NCI-H146 treated with DMSO at 0.1 percent for 48 hours (cell line): ENCODE measurements around the gene TMEM114.
"Not testable (repeated sequence)": the region's sequence is repeated elsewhere in the genome, so short reads cannot be mapped to it uniquely, and the experiment has no call there.

Experiments used
- DNase-seq: peaks from one replicate; lab custom pipeline; 2025; ENCODE audit not compliant: unreplicated experiment; lab: John Stamatoyannopoulos, UW

TMEM114 gene

DNA sequence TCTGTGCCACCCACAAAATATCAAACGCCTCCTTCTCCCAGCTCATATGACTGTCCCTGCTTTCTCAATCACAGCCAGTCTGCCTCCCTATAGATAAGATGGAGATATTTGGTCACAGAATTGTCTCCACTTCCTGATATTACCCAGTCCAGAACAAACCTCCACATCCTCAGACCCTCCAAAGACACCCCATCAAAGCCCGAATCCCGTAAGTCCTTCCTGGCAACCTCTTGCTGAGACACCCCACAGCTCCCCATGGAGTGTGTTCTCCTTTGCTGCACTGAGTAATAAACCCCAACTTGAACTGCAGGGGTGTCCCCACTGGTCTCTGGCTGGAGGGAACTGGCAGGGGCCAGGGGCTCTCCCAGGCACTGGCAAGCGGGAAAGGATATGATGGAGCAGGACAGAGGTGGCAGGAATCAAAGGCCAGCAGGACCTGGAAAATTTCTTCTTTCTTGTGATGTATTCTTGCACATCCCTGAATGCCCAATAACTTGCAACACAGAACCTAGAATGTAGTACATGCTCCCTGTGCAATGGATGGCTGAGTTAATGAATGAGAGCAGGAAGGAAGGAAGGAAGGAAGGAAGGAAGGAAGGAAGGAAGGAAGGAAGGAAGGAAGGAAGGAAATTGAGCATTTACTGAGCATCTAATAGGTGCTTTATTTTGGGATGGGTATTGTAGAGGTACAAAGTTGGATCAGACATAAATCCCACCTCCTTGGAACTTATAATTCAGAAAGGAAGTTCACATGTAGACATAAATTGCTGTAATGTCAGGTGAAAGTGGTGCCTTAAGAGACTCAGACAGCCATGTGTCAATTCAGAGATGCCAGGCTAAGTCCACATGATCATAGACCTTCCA, 13.9 kb downstream of the TMEM114 start:
- DNase-seq, result no peak

DNA sequence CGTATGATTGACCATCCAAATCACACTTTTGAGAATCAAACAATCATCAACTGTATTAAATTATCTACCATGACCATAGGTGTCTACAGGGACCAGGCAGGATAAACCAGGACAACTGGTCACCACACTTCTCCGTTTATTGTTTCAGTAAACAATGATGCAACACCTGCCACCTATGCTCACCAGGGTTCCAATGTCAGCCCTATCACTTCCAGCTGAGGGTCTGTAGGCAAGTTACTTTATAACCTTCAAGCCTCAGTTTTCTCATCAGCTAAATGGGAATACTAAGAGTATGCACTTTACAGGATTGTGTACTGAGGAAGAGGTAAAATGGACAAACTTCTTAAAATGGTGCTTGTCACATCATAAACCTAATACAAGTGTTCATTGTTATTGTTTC, 14.9 kb downstream of the TMEM114 start:
- no peak for DNase-seq

DNA sequence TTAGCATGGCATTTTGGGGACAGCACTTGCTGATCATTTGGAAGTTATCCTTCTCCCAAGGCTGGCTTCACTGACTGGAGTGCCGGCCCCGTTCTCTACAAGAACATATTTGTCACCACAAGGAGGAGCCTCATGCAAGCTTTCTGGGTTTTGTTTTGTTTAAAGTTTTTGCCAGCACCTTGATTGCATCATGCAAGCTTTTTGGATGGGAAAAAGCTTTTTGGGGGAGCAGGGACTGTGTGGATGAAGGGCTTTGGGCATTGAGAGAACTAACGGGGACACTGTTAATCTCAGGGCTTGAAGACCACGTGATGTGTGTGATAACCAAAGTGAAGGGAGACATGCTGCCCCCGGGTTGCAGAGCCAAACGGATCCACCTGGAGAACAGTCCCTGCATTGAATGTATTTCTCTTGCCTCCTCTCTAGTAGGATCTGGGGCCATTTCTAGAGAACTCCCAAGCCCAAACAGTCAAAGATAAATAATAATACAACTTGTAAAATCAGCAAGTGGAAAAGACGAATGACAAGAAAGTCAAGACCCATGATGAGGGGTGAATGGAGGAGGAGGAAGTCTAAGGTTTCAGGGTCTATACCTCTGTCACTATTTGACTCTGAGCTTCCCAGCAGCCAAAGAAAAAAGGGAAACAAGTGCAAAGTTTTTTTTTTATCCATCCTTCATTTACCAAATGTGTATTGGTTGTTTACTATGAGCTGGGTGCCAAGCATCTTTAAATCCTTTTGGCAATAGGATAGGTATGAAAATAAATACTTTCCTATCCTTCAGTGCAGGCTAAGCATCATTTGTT, 17.2 kb downstream of the TMEM114 start:
- no peak for DNase-seq

DNA sequence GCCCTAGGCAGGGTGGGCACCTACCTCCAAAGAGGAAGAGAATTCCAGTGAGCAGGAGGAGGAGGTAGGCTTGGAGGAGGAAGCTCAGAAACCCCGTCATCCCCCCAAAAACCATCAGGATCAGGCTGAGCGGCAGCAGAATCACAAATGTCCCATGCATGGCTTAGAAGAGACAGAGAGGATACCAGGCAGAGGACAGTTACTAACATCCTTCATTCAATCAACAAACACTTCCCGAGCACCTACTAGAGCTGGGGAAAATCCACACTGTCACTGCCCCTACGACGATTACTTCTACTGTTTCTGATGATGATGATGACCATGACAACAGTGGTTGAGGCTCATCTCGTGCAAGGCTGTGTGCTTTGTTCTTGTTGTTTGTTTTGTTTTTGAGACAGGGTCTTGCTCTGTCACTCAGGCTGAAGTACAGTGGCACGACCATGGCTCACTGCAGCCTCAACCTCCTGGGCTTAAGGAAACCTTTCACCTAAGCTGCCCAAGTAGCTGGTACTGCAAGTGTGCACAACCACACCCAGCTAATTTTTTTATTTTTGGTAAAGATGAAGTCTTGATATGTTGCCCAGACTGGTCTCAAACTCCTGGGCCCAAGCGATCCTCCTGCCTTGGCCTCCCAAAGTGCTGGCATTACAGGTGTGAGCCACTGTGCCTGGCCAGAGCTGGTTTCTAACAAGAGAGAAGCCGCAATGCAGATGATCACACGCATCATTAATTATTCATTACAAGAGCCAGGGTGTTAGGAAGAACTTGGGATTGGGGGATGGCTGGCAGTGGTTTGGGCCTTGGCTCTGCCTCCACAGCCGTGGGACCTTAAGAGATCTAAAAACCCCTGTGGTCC, 18.0 kb downstream of the TMEM114 start:
- no peak for DNase-seq

DNA sequence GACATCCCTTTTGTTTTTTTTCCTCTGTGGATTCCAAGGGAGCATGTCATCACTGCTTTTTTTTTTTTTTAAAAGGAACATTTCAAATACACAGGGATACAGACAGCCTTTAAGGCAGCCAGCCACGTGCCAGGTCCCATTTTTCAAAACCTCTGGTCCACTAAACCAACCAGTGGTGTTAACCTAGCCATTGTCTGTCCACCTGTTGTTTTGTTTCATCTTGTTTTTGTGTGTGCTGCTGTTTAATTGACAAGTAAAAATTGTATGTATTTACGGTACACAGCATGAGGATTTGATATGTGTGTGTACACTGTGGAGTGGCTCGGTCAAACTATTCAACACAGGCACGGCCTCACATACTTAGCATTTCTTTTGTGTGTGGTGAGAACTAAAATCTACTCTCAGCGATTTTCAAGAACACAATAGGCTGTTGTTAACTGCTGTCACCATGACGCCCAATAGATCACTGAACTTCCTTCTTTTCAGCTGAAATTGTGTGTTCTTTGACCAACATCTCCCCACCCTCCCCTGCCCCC, 19.2 kb downstream of the TMEM114 start:
- DNase-seq, result no peak

DNA sequence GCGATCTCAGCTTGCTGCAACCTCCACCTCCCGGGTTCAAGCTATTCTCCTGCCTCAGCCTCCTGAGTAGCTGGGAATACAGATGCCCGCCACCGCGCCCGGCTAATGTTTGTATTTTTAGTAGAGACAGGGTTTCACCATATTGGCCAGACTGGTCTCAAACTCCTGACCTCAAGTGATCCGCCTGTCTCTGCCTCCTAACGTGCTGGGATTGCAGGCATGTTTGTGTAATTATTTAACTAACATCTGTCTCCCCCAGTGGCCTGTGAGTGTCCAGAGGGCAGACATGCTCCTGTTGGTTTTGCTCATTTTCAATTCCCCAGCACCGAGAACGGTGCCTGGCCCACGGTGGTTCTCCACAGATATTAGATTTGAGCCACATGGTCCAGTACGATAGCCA, 19.9 kb downstream of the TMEM114 start:
- not testable (repeated sequence) for DNase-seq

DNA sequence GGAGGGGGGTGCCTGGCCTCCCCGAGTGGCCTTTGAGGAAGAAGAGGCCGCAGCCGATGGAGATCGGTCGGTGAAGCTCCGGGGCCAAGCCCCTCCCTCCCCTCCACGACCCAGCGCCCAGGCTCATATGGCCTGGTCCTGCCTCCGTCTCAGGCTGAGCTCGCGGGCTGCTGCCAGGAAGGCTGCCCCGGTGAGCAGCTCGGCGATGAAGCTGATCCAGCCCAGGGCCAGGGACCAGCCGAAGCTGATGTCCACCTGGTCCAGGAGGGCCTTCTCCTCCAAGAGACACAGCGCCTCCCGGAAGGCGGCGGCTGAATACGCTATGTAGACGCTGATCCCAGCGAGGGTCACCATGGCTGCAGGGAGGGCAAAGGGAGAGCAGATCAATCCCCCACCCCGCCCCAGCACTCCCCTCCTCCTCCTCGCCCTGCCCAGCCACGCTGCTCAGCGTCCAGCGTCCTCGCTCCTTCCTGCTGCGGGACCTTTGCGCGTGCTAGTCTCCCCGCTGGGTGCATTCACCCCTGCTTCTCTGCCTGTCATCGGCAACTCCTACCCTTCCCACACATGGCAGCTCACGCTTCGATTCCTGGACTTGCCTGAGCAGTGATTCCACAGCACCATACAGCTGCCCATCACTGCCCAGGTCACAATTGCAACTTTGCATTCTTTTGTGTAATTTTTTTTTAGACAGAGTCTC, 20.5 kb downstream of the TMEM114 start:
- DNase-seq, result no peak

DNA sequence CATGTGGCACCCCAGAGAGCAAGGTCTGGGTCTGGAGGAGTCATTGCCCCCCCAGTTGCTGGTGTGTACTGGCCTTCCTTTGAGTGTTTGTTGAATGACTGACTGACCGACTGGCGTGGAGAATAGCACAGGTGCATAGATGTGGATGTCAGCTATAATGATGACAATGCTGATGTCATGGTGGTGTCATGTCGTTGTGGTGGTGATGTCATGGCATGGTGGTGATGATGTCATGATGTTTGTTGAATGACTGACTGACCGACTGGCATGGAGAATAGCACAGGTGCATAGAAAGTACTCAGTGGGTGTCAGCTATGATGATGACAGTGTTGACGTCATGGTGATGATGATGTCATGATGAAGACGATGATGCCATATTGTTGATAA, 22.1 kb downstream of the TMEM114 start:
- DNase-seq, result no peak

DNA sequence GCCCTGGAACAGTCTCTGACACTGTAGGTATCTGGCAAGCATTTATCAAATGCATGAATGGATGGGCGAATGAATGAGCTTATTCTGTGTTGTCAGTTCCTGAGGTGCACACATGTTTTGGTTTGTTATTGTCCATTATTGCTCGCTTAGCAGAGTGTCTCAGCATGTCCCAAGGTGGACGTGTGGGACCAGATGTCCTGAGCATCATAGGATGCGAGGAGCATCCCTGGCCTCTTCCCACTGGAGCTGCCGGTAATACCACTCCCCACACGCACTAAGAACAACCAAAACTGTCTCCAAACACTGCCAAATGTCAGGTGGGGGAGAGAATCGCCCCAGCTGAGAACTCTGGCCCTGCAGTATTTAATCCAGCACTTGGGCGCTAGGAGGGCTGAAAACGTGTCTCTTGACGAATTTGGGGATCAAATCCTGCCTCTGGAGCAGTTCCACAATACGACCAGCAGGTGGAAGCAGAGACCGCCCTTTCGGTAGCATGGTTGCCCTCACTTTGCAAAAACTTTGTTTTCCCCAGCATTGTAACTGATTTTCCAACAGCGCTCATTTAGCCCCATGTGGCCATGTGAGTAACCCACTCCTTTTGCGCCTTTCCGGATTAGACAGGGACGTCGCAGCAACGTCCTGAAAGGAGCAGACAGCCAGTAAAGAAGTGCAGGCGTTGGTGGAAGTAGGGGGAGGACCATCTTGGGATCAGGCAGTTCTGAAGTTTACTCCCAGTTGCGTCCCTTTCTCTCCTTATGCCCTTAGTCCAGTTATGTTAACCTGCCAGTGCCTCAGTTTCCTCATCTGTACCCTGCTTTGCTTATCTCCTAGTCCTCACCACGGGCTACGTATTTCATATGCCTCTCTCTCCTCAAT, 22.7 kb downstream of the TMEM114 start:
- DNase-seq, result peak; percentile 77

DNA sequence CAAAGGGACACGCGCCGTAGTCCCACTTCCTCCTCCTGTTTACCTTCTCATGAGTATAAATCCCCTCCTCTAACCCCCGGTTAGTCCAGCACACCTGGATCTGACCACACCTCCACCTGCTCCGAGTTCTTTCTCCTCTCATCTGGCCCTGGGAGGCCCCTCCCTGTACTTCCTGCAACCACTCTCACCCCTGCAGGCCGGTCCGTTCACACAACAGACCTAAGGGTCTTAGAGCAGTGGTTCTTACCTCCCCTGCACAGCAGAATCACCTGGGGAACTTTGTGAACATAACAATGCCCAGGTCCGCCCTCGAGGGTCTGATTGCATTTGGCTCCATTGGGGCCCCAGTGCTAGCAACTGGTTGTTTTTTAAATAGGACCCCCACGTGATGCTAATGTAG, 24.8 kb downstream of the TMEM114 start:
- peak; percentile 57 for DNase-seq

DNA sequence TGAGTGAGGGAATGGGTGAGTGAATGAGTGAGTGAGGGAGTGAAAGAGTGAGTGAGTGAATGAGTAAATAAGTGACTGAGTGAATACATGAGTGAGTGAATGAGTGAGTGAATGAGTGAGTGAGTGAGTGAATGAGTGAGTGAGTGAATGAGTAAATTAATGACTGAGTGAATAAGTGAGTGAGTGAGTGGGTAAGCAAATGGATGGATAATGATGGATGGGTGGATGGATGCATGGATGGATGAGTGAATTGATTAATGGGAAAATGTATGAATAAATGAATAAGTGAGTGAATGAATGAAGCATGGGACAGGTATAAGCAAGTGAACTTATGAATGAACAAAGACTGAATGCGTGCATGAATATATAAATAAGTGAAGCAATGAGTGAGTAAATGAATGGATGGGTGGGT, 25.4 kb downstream of the TMEM114 start:
- no peak for DNase-seq

DNA sequence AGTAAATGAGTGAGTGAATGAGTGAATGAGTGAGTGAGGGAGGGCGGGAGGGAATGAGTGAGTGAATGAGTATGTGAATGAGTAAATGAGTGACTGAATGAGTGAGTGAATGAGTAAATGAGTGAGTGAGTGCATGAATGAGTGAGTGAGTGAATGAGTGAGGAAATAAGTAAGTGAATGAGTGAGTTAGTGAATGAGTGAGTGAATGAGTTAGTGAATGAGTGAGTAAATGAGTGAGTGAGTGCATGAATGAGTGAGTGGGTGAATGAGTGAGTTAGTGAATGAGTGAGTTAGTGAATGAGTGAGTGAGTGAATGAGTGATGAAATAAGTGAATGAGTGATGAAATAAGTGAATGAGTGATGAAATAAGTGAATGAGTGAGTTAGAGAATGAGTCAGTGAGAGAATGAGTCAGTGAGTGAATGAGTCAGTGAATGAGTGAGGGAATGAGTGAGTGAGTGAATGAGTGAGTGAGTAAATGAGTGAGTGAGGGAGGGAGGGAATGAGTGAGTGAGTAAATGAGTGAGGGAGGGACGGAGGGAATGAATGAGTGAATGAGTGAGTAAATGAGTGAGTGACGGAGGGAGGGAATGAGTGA, 26.3 kb downstream of the TMEM114 start:
- not testable (repeated sequence) for DNase-seq

DNA sequence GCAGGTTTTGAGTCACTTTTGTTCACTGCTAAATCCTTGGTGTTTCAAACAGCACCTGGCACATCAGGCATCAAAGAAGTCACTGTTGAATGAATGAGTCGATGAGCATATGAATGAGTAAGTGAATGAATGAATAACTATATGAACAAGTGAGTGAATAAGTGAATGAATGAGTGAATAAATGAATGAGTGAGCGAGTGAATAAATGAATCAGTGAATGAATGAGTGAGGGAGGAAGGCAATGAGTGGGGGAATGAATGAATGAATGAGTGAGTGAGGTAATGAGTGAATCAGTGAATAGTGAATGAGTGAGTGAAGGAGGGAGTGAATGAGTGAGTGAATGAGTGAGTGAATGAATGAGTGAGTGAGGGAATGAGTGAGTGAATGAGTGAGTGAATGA, 28.8 kb downstream of the TMEM114 start:
- DNase-seq, result no peak

DNA sequence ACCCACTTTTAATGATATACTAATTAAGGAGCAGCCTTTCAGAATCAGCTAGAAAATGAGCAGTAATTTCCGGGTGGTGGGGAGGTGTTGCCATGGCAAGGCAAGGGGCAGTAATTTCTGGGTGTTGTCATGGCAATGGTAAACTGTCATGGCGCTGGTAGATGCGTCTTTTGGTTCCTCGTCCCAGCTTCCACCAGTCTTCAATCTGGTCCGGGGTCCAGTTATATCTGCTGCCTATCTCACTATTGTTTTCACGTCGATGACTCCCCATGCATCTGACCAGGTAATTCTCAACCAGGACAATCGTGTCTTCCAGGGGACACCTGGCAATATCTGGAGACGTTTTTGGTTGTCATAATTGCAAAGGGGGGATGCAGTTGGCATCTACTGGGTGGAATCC, 34.9 kb downstream of the TMEM114 start:
- no peak for DNase-seq

DNA sequence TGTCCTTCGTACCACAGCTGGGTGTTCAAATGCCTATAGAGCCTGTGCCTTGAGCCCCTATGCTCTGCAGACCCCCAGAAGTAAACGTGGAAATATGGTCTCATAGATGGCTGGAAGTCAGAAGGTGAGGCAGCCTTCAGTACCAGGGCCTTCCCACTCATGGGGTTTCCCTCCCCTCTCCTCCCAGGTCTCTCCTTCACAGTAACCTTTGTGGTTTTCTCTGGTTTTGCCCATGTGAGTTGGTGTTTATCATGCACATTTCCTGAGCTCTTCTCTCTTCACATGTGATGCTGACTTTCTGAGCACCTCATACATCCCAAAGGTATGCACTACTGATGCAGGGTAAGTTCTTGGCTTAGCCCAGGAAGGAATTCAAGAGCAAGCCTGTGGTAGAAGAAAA, 35.4 kb downstream of the TMEM114 start:
- no peak for DNase-seq

DNA sequence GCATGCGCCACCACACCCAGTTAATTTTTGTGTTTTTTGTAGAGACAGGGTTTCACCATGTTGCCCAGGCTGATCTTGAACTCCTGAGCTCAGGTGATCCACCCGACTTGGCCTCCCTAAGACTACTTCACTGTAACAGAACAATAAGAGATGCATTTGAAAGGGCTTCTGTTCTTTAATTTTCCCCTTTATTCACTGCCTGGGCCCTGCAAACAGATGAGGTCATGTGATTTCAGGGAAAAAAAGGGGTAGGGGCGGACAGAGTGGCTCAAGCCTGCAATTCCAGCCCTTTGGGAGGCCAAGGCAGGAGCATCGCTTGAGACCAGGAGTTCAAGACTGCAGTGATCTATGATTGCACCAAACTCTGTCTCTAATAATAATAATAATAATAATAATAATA, 36.3 kb downstream of the TMEM114 start:
- no peak for DNase-seq

DNA sequence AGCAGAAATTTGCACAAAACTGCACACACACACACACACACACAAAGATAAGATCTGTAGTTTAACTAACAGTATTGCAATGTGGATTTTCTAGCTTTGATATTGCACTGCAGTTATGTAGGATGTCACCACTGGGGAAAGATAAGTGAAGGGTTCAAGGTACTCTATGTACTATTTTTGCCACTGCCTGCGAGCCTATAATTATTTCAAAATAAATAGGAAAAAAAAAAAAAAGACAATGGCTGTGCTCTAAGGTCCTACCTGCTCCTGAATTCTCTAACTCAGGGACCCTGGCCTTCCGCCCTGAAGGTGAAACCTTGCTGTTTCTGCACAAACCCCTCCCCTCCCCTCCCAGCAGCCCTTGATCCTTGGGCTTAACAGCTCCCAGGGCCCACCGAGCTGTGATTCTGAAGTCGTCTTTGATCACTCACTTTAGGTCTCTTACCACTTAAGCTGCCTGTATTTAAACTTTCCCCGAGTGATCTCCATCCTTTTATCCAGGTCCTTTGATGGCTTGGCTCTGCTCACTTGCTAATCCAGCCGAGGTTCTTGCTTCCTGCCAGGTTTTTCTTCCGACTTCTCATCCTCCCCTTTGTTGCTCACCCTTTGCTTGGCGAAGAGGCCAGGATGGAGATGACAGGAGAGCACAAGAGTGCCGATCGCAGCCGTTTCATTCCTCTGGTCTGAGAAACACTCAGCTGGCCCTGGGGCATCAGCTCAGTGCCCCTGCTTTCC, 37.7 kb downstream of the TMEM114 start:
- no peak for DNase-seq
